Measurements from ENCODE around the gene FYCO1.

DNA sequence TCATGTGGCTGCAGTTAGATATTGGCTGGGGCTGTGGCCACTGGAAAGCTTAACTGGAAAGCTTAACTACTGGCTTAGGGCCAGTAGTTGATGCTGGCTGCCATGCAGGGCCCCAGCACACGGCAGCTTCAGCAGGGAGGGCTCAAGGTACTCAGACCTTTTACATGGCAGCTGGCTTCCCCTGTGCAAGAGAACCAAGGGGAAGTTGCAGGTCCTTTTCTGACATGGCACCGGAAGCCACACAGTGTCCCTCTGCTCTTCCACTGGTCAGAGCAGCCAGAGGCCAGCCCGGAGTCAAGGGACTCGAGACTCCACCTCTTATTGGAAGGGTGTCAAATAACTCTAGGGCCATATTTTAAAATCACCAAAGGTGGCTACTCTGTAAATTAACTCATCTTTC is 84.7 kb downstream of the FYCO1 start:
- TF ChIP-seq CREB1 (IDR thresholded peaks at IDR 0.05; ENCODE audit: low read depth): no peak
- no peak for TF ChIP-seq FOS (IDR thresholded peaks at IDR 0.05; ENCODE audit: borderline replicate concordance, extremely low read depth, insufficient read length)
- no peak for TF ChIP-seq TAF1 (IDR thresholded peaks at IDR 0.05; ENCODE audit: borderline replicate concordance, low read depth, low read length)
- no peak for TF ChIP-seq CTCF (IDR thresholded peaks at IDR 0.05 in 2 of 3, conservative IDR thresholded peaks at IDR 0.05 in 1 of 3; ENCODE audit: control insufficient read depth in 2 of 3, extremely low read depth in 1 of 3, insufficient read depth in 1 of 3, low read depth in 3 of 3, low read length in 3 of 3)
- TF ChIP-seq STAT1 (conservative IDR thresholded peaks at IDR 0.05): no peak
- TF ChIP-seq, protein P1, sequence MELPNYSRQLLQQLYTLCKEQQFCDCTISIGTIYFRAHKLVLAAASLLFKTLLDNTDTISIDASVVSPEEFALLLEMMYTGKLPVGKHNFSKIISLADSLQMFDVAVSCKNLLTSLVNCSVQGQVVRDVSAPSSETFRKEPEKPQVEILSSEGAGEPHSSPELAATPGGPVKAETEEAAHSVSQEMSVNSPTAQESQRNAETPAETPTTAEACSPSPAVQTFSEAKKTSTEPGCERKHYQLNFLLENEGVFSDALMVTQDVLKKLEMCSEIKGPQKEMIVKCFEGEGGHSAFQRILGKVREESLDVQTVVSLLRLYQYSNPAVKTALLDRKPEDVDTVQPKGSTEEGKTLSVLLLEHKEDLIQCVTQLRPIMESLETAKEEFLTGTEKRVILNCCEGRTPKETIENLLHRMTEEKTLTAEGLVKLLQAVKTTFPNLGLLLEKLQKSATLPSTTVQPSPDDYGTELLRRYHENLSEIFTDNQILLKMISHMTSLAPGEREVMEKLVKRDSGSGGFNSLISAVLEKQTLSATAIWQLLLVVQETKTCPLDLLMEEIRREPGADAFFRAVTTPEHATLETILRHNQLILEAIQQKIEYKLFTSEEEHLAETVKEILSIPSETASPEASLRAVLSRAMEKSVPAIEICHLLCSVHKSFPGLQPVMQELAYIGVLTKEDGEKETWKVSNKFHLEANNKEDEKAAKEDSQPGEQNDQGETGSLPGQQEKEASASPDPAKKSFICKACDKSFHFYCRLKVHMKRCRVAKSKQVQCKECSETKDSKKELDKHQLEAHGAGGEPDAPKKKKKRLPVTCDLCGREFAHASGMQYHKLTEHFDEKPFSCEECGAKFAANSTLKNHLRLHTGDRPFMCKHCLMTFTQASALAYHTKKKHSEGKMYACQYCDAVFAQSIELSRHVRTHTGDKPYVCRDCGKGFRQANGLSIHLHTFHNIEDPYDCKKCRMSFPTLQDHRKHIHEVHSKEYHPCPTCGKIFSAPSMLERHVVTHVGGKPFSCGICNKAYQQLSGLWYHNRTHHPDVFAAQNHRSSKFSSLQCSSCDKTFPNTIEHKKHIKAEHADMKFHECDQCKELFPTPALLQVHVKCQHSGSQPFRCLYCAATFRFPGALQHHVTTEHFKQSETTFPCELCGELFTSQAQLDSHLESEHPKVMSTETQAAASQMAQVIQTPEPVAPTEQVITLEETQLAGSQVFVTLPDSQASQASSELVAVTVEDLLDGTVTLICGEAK (IDR thresholded peaks at IDR 0.05; ENCODE audit: borderline replicate concordance): no peak
- no peak for TF ChIP-seq JUND (IDR thresholded peaks at IDR 0.05; ENCODE audit: low read depth, low read length)
- TF ChIP-seq, protein P2, sequence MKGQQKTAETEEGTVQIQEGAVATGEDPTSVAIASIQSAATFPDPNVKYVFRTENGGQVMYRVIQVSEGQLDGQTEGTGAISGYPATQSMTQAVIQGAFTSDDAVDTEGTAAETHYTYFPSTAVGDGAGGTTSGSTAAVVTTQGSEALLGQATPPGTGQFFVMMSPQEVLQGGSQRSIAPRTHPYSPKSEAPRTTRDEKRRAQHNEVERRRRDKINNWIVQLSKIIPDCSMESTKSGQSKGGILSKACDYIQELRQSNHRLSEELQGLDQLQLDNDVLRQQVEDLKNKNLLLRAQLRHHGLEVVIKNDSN (IDR thresholded peaks at IDR 0.05; ENCODE audit: borderline replicate concordance, extremely low read length, insufficient read depth, low read depth, low read length): no peak
- TF ChIP-seq EP300 (IDR thresholded peaks at IDR 0.05; ENCODE audit: borderline replicate concordance in 1 of 2, control insufficient read depth in 1 of 2, low read depth in 2 of 2, low read length in 2 of 2): no peak
- TF ChIP-seq MAX (IDR thresholded peaks at IDR 0.05; ENCODE audit: low read depth, low read length): no peak
- TF ChIP-seq REST (IDR thresholded peaks at IDR 0.05; ENCODE audit: low read depth, low read length): no peak
- TF ChIP-seq ATF2 (IDR thresholded peaks at IDR 0.05; ENCODE audit: low read length): no peak

Data from GM12878 (cell line).